Stomach (tissue), 4 donors: Measurements from ENCODE around the gene SMOC2.

Source experiments
- EP300 ChIP-seq: sonication (generic); formaldehyde crosslinking; IDR thresholded peaks from one replicate; pipeline ENCODE4 v1.6.1; 2017; ENCODE audit warnings: antibody characterized with exemption
- POLR2AphosphoS5 ChIP-seq, 3 donors: sonication (generic); formaldehyde crosslinking; IDR thresholded peaks; one replicate each; pipeline ENCODE4 v1.6.1; 2016; ENCODE audit warnings: antibody characterized with exemption in 3 of 3
- TF ChIP-seq, protein P1 (sequence below), 7 experiments: fragments of 450-650 bp in 4 of 7; fragments of 200-600 bp in 3 of 7; sonication (generic) in 3 of 7; IDR thresholded peaks; one replicate each; pipeline ENCODE4 v1.5.1; 2016 to 2019; ENCODE audit warnings: antibody characterized with exemption in 7 of 7, control low read depth in 2 of 7, mild to moderate bottlenecking in 1 of 7

DNA sequence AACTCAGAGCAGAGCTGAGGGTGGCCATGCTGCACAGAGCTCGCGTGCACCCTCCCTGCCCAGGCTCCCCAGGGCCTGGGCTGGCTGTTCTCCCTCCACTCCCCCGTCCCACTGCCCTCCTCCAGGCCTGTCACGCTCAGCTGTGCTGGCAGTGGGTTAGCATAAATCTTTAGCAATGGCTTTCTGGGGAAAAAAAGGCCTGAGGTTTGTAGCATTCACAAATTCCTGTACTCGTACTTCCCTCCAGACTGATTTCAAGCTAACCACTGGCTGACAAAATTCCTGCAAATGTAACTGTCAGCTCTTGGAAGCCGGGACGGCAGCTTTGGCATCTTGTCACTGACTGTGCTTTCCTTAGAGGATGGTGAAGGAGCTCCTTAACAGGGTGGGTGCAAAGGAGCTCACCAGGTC lies 22.3 kb upstream of the SMOC2 start:
- no peak for TF ChIP-seq POLR2AphosphoS5 (IDR thresholded peaks at IDR 0.05)
- TF ChIP-seq, protein P1, sequence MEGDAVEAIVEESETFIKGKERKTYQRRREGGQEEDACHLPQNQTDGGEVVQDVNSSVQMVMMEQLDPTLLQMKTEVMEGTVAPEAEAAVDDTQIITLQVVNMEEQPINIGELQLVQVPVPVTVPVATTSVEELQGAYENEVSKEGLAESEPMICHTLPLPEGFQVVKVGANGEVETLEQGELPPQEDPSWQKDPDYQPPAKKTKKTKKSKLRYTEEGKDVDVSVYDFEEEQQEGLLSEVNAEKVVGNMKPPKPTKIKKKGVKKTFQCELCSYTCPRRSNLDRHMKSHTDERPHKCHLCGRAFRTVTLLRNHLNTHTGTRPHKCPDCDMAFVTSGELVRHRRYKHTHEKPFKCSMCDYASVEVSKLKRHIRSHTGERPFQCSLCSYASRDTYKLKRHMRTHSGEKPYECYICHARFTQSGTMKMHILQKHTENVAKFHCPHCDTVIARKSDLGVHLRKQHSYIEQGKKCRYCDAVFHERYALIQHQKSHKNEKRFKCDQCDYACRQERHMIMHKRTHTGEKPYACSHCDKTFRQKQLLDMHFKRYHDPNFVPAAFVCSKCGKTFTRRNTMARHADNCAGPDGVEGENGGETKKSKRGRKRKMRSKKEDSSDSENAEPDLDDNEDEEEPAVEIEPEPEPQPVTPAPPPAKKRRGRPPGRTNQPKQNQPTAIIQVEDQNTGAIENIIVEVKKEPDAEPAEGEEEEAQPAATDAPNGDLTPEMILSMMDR (IDR thresholded peaks at IDR 0.05), result no peak
- TF ChIP-seq EP300, result no peak
